CD14-positive monocyte (primary cell): ENCODE measurements around the gene GRIK4. TPM values are rescaled to one million over a fixed set of nuclear protein-coding genes. Genes with fewer than 3 reads are reported as not detected.

Experiments used
- DNase-seq, 3 donors: peaks; one replicate each; pipeline ENCODE4 v3.0.0-alpha.2; 2011 to 2022
- H2AFZ ChIP-seq: 2 replicates; pipeline ENCODE4 v1.6.0; 2012; ENCODE audit warnings: mild to moderate bottlenecking, low read depth, low read length, inconsistent platforms; ENCODE audit not compliant: insufficient read depth, poor library complexity, severe bottlenecking
- H3K27ac ChIP-seq, 2 donors: 1 replicate in 1 of 2; 2 replicates in 1 of 2; pipeline ENCODE4 v1.5.1; 2012 to 2013; ENCODE audit warnings: low read length in 2 of 2, control low read depth in 1 of 2, inconsistent platforms in 1 of 2, low read depth in 1 of 2, mild to moderate bottlenecking in 1 of 2
- H3K27me3 ChIP-seq, 2 donors: one replicate each; pipeline versions ENCODE4 v1.6.0 to v1.6.1; 2011 to 2013; ENCODE audit warnings: low read length in 2 of 2; ENCODE audit not compliant: control insufficient read depth in 2 of 2, insufficient read depth in 2 of 2
- H3K36me3 ChIP-seq, 2 donors: replicated peaks in 1 of 2; 1 replicate in 1 of 2; 2 replicates in 1 of 2; pipeline versions ENCODE4 v1.5.1 to v1.6.1; 2012 to 2013; ENCODE audit warnings: low read length in 2 of 2, control low read depth in 1 of 2, inconsistent platforms in 1 of 2, mild to moderate bottlenecking in 1 of 2; ENCODE audit not compliant: insufficient read depth in 2 of 2, control insufficient read depth in 1 of 2
- H3K4me1 ChIP-seq, 2 donors: 1 replicate in 1 of 2; 2 replicates in 1 of 2; pipeline versions ENCODE4 v1.5.1 to v1.6.1; 2012 to 2013; ENCODE audit warnings: low read length in 2 of 2, control low read depth in 1 of 2, inconsistent platforms in 1 of 2, mild to moderate bottlenecking in 1 of 2, moderate library complexity in 1 of 2; ENCODE audit not compliant: insufficient read depth in 2 of 2, control insufficient read depth in 1 of 2
- H3K4me2 ChIP-seq: replicated peaks from 2 replicates; pipeline ENCODE3; 2012; ENCODE audit warnings: low read length, moderate library complexity, mild to moderate bottlenecking; ENCODE audit not compliant: poor library complexity, severe bottlenecking; ENCODE audit errors: extremely low read depth
- H3K4me3 ChIP-seq, 3 experiments: fragments of 200-600 bp in 1 of 3; sonication (generic) in 1 of 3; replicated peaks in 1 of 3; 1 replicate in 2 of 3; 2 replicates in 1 of 3; pipeline ENCODE4 v1.5.1; 2011 to 2013; ENCODE audit warnings: low read length in 3 of 3, mild to moderate bottlenecking in 3 of 3, control low read depth in 2 of 3, low read depth in 2 of 3, inconsistent platforms in 1 of 3, moderate library complexity in 1 of 3
- H3K79me2 ChIP-seq: 2 replicates; pipeline ENCODE4 v1.6.0; 2012; ENCODE audit warnings: mild to moderate bottlenecking, control low read depth, inconsistent platforms, low read length, moderate library complexity; ENCODE audit not compliant: insufficient read depth
- H3K9ac ChIP-seq: 2 replicates; pipeline ENCODE4 v1.6.0; 2017; ENCODE audit warnings: low read length, mild to moderate bottlenecking; ENCODE audit not compliant: insufficient read depth, poor library complexity, severe bottlenecking
- H3K9me3 ChIP-seq, 2 donors: replicated peaks in 1 of 2; 1 replicate in 1 of 2; 2 replicates in 1 of 2; pipeline versions ENCODE4 v1.5.1 to v1.6.1; 2012 to 2013; ENCODE audit warnings: low read length in 2 of 2, control low read depth in 1 of 2; ENCODE audit not compliant: control insufficient read depth in 1 of 2, insufficient read depth in 1 of 2
- H4K20me1 ChIP-seq: 2 replicates; pipeline ENCODE4 v1.6.0; 2012; ENCODE audit warnings: mild to moderate bottlenecking, low read length, control low read depth, moderate library complexity; ENCODE audit not compliant: insufficient read depth
- H3K27ac Mint-ChIP-seq, 7 donors: one replicate each; pipeline ENCODE4 v1.8.0; 2020; ENCODE audit warnings: mild to moderate bottlenecking in 7 of 7, mixed read lengths in 7 of 7, moderate library complexity in 6 of 7, inconsistent platforms in 2 of 7
- H3K27me3 Mint-ChIP-seq, 3 donors: one replicate each; pipeline ENCODE4 v1.8.0; 2021 to 2022; ENCODE audit warnings: low read depth in 3 of 3, mild to moderate bottlenecking in 3 of 3, mixed read lengths in 3 of 3, moderate library complexity in 3 of 3, inconsistent platforms in 1 of 3
- H3K36me3 Mint-ChIP-seq, 2 donors: one replicate each; pipeline ENCODE4 v1.8.0; 2020; ENCODE audit warnings: mixed read lengths in 2 of 2, inconsistent platforms in 1 of 2, mild to moderate bottlenecking in 1 of 2
- H3K4me1 Mint-ChIP-seq: one replicate; pipeline ENCODE4 v1.8.0; 2020; ENCODE audit warnings: mild to moderate bottlenecking, mixed read lengths
- H3K4me3 Mint-ChIP-seq, 2 donors: one replicate each; pipeline ENCODE4 v1.8.0; 2020; ENCODE audit warnings: mild to moderate bottlenecking in 2 of 2, mixed read lengths in 2 of 2, moderate library complexity in 1 of 2
- H3K9me3 Mint-ChIP-seq, 7 donors: one replicate each; pipeline ENCODE4 v1.8.0; 2020 to 2022; ENCODE audit warnings: mixed read lengths in 7 of 7, mild to moderate bottlenecking in 6 of 7, moderate library complexity in 6 of 7, inconsistent platforms in 2 of 7
- CTCF ChIP-seq: fragments of 200-600 bp; IDR thresholded peaks from one replicate; pipeline ENCODE4 v1.8.0; 2022; ENCODE audit warnings: antibody characterized with exemption, mild to moderate bottlenecking
- WGBS: methylation state at CpG from one replicate; pipeline ENCODE4 v1.1.5; 2013; ENCODE audit warnings: missing lambda C conversion rate; ENCODE audit not compliant: insufficient coverage; 5-methylcytosine and 5-hydroxymethylcytosine counted together
- intact Hi-C, 2 donors: fragments of 100-400 bp; cut with micrococcal nuclease; formaldehyde crosslinking; loops; one replicate each; pipeline versions ENCODE4 v1.15.0 to v1.15.1; 2023
- polyA plus RNA-seq, 3 donors: library from polyadenylated mRNA; depleted of rRNA in 1 of 3; unstranded in 2 of 3; stranded (reverse) in 1 of 3; fragments of 300-500 nt in 2 of 3; fragments of >200 nt in 1 of 3; fragmentation: Illumina TruSeq in 2 of 3; gene quantifications; 1 replicate in 2 of 3; 2 replicates in 1 of 3; pipeline ENCODE4 v1.2.3, GENCODE V29; 2012 to 2021

The GRIK4 gene
- polyA plus RNA-seq, 3 donors, result not detected

GRCh38 chr11:120649316-120649715 is 137.8 kb downstream of the GRIK4 start:
- Histone ChIP-seq H3K4me3 (no peak overlapping the region), H3K9ac (no peak overlapping the region), H2AFZ (no peak overlapping the region), H3K79me2 (no peaks in the 10 kb centered on the region), H3K27me3 (no peaks in the 10 kb centered on the region), H3K9me3 (no peaks in the 10 kb centered on the region), H4K20me1 (no peaks in the 10 kb centered on the region), H3K36me3 (no peaks in the 10 kb centered on the region), H3K4me1 (no peaks in the 10 kb centered on the region), H3K4me2 (no peak overlapping the region), H3K27ac (no peak overlapping the region)
- Mint-ChIP-seq H3K36me3 (no peaks in the 10 kb centered on the region), H3K9me3 (peaks cover 0 to 2% (median 0%) of the 10 kb centered on the region in 7 donors), H3K27ac (no peak overlapping the region), H3K4me3 (no peak overlapping the region), H3K27me3 (peaks cover 8 to 17% (median 13%) of the 10 kb centered on the region in 3 donors), H3K4me1 (no peaks in the 10 kb centered on the region)
- DNase-seq, result no peak
- intact Hi-C loops, result no loop called here
- WGBS, result 23% methylated on average over 4 of the region's 5 CpGs
- no peak for TF ChIP-seq CTCF

GRCh38 chr11:120651396-120651795 is 139.8 kb downstream of the GRIK4 start:
- peaks cover 5 to 7% (median 5%) of the 10 kb centered on the region in 3 donors for H3K27me3 Mint-ChIP-seq
- TF ChIP-seq CTCF, result no peak

More at GRCh38 chr11:120651396-120651795, 139.8 kb downstream of the GRIK4 start:
- Histone ChIP-seq H3K79me2 (no peaks in the 10 kb centered on the region), H3K4me2 (no peak overlapping the region), H3K36me3 (no peaks in the 10 kb centered on the region), H3K27ac (no peak overlapping the region), H4K20me1 (no peaks in the 10 kb centered on the region), H3K4me3 (no peak overlapping the region), H2AFZ (no peak overlapping the region), H3K27me3 (peaks cover 0 to 2% of the 10 kb centered on the region in 2 donors), H3K9me3 (no peaks in the 10 kb centered on the region), H3K4me1 (no peaks in the 10 kb centered on the region), H3K9ac (no peak overlapping the region)
- H3K36me3 Mint-ChIP-seq, result no peaks in the 10 kb centered on the region
- intact Hi-C loops, result no loop called here
- no peaks in the 10 kb centered on the region for H3K4me1 Mint-ChIP-seq
- H3K4me3 Mint-ChIP-seq, result no peak overlapping the region
- H3K27ac Mint-ChIP-seq, result no peak overlapping the region
- peaks cover 0 to 2% (median 0%) of the 10 kb centered on the region in 7 donors for H3K9me3 Mint-ChIP-seq
- no peak for DNase-seq
- WGBS, result 78% methylated on average over 3 of the region's 3 CpGs
